Fibroblast of skin of scalp (primary cell): Measurements from ENCODE around the gene ICOSLG.
"Not testable (repeated sequence)": the region's sequence is repeated elsewhere in the genome, so short reads cannot be mapped to it uniquely, and the experiment has no call there.

Experiments
- DNase-seq: peaks from one replicate; pipeline ENCODE4 v3.0.0-alpha.2; 2013

ICOSLG gene

DNA sequence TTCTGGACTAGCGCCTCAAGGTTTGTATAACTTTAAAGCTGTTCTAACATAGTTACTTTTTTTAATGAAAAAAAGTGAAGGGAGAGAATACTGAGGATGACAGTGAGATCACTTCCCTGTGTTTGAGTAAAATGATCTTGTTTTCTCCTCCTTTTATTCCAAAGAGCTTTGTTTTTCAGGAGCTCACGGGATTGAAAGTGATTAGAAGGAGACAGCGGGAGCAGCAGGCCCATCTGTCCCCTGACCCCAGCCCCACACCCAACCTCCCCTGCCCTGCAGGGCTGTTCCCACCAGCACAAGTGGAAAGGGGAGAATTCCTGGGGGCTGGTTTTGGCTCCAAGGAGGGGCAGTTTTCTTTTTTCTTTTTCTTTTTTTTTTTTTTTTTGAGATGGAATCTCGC is 23.0 kb upstream of the ICOSLG start:
- no peak for DNase-seq

DNA sequence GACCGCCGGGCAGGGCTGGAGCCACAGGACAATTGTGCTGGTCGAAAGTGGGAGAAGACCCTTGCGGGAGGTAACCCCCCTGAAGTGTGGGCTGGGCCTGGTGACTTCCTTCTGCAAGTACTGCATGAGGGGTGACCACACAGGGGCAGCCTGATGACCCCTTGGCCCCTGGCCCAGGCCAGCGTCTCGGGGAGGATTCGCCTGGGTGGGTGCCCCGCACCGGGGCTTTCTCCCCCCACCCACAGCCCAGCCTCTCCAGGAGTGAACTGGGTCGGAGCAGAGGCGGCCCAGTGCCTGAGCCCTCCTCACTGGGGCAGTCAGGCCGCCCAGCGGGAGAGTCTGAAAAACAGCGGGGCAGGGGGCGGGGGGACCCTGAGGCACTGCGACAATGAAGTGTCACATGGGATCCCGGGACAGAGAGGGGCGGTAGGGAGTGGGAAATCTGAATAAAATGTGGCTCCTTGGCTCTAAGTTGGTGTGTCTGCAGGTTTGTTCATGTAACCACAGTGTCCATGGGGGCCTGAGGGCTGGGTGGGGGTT is 22.5 kb upstream of the ICOSLG start:
- no peak for DNase-seq

DNA sequence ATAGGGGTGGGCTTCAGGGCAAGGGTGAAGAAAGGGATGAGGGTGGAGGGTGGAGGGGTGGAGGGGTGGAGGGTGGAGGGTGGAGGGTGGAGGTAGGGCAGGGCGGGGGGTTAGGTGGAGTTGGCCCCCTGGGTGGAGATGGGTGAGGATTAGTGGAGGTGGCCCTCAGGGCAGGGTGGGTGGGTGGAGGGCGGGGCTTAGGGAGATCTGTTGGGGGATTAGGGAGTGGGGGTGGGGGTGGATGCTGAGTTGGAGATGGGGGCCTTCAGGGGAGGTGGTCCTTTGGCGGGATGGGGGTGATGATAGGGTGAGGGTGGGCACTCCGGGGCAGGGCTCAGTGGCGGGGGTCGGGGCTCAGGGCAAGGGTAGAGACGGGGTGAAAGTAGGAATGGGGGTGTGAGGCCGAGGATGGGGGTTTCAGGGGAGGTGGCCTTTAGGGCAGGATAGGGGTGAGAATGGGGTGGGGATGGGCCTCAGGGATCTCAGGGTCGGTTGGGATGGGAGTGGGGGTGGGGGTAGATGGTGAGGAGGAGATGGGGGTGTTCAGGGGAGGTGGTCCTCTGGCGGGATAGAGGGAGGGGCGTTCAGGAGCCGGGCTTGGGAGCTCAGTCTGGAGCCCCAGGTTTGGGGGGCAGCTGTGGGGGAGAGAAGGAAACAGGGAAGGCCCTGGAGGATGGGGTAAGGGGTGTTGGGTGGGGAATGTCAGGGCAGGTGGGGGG is 21.8 kb upstream of the ICOSLG start:
- no peak for DNase-seq

DNA sequence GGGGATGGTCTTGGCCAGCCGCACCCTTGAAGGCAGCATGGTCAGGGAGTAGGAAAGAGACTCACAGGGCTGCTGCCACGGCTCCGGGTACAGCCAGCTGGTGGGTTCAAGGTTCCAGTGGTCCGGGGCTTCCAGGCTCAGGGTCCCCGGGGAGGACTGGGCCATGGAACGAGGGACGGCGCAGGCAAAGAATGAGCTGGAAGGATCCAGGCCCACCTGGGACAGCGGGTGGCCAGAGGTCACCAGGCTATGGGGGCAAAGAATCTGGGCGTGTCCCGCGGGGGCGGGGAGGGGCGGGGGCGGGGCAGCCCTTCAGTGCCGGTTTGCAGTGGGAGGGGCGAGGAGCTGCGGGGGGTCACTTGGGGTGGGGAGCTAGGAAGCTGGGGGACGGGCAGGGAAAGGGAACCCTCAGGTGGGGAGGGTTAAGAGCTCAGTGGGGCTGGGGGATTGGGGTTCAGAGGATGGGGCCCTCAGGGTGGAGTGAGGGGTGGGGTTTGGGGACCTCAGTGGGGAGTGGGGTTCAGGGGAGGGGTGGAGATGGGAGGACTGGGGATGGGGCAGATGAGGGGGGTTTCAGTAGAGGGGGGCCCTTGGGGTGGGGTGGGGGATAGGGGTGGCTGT is 21.0 kb upstream of the ICOSLG start, which contains the start of gene DNMT3L:
Gene DNMT3L (minus strand): TSS at position 223 of the 621 bp plus-strand sequence. CDS start 638 bp downstream, outside the sequence.
- no peak for DNase-seq

DNA sequence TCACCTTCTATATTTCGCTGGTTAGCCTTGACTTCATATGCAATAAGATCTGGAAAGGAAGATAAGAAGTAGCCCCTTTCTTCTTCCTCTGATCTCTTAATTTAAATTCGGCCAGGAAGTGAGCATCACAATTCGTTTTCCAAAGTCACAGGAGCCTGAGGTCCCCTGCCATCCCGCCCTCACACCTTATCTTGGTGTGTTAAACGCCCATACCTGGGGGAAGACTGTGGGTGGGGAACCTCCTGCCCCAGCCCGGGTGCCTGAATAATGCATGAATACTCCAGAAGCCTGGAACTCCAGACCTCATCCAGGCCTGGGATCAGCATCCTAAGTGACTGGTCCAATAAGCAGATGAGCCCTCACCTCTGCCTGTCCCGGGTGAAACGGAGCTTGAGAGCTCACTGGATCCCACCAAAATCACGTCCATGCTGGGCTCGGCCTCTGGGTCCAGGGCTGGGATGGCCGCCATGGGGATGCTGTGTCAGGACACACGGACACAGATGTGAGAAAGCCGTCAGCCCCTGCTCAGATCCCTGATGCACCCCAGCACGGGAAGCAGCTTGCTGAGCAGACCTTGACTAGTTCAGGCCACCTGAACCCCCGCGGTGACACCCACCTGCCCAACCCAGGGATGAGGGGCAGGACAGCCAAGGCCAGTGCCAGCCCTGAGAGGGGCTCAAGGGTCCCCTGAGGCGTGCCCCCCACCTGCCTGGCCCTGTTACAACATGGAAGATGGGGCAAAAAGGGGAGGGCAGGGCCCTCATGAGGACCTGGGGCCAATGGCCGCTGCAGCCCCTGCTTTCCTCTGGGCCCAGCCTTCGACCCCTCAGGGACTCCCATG is 20.3 kb upstream of the ICOSLG start:
- DNase-seq, result no peak

DNA sequence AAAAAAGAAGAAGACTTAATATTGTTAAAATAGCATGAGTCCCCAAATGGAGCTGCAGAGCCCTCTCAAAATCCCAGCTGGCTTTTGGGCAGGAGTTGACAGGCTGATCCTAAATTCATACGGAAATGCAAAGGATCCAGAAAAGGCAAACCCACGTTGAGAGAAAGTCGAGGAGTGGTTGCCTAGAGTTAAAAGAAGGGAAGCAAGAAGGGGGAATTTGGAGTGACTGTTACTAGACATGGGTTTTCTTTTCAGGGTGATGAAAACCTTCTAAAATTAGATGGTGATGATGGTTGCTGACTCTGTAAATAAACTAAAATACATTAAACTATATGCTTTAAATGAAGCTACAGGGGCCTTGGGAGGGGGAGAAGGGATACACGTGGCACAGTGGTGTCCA is 19.3 kb upstream of the ICOSLG start:
- DNase-seq, result no peak

DNA sequence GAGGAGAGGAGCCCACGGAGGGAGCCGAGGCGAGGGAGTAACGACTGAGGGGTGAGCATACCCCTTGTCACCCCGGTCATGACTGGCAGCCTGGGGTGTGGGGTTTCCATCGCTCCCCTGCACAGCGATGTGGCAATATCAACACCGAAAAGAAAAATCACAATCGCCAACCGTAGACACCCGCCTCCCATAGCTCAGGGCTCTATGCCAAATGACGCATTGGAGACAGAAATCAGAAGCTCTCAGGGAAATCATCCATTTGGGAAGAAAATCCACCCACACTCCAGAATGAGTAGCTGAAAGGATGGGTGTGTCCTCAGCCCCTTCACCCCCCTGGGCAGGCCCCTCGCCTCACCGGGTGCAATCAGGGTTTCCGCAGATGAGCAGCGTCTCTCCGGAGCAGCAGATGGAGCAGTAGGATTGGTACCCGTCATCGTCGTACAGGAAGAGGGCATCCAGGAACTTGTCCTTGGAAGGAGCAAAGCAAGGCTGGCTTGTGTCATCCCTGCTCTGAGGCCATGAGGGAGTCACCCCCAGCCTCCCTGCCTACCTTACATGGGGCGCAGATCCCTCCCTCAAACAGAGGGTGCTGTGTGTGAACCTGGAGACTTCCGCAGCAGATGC is 18.5 kb upstream of the ICOSLG start:
- no peak for DNase-seq

DNA sequence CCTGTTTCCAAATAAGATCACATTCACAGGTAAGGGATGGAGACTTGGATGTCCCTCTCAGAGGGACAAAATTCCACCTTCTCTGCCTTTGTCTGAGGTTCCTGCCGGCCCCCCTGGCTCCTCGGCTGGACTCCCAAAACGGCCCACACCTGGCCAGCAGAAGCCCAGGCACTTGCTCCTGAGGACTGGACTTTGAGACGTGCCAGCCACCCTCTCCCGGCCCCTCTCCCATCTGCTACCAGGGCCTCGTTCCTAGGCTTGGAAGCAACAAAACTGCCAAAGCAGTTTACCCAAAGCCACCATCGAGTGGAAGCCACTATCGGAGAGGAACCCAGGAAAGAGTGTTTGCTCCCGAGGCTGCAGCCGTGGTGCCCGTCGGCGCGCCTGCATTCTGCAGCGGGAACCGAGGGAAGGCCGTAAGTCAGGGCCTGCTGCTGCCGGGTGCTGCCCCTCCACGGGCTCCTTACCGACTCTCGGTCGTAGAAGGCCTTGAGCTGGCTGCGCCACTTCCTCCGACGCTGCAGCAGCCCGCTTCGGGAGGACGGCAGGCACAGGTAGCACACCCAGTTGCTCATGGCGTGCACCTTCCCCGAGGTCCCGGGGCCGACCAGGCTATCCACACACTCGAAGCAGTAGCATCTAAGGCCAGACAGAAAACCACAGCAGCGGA is 17.4 kb upstream of the ICOSLG start:
- no peak for DNase-seq

DNA sequence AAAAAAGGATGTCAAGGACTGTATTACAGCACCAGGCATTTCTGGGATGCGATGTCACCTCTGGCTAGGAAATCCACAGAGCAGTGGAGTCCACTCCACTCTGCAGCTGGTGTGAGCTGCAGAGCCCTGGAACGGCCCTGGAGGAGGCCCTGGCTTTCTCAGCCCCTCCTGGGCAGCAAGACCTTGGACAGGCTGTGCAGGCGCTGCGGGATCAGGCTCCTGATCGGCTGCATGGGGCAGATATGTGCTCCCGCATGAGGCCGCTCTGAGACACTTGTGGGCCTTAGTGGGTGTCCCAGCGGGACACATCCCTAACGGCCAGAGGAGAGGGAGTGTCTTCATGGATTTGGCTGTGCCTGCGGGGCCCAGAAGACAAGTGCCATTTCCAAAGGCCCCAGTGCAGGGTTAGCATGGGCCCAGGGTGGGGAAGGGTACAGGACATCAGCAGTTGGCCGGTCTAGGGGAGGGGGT is 14.8 kb upstream of the ICOSLG start:
- peak; percentile 14 for DNase-seq

DNA sequence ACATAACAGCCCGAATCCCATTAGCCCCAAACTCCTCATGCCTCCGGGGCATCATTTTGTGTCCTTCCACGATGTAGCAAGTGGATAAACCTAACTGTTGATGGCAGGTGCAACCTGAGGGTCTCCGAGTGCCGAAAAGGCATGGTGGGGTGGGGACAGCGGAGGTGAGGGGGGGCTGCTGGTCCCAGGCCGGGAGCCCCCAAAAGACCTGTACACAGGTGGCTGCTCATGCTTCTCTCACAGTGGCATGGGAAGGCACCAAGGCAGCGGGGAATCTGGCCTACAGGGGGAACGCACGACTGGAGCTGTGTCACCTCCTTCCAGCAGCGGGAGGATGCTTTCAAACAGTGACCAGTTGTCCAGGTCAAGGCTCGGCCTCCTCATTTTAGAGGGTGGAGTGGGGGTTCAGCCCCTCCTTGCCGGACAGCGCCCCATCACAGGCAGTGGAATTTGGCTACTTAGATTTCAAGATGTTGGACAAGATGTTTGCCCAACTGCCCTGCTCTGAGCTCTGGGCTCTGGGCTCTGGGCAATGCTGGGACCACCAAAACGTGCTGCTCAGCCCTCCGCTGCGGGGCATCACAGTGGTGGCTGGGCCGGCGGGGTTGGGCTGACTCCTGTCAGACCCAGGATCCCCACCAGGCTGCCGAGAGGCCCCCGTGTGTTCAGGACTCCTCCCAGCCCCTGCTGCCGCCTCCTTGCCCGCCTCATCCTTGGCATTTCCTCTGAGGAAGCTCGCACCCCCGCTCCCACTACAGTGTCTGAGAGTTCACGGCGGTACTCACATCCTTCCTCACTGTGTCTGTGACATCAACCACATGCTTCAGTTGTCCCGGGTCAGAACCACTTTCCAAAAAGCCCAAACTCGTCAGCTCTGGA is 13.3 kb upstream of the ICOSLG start:
- DNase-seq, result no peak

DNA sequence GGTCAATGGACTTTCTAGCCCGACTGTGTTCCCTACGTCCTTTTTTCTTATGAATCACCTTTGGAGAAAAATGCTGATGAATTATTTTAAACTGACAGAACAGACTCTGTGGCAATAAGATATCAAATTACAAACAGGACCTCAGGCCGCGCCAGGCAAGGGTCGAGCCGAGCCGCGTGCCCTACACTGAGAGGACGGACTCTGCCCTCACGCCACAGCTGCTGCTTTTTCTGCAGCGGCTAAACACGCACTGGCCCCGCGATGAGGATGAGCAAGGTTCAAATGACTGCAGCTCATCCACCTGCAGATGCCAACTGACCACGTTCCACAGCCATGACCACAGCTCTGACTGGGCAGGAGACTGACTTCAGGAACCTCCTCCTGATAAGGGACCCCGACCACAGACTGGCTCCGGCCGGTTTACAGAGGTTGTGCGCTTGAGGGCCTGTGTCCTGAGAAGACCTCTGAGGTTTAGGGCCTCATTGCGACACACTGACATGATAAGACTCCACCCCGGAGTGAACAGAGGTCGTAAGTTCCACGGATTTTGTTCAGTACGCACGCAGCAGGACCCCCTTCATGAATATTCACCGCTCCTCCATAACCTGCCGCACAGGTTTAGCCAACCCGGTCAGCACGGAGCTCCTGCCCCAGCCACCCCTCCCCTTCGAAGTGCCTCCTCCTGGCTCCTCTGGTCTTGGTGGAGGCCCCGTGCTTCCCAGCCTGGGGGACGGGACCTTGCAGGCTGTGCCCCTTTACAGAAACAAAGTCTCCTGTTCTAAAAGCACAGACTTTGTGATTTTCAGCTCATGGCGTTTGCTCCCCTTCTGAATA is 8.7 kb upstream of the ICOSLG start:
- DNase-seq, result not testable (repeated sequence)

DNA sequence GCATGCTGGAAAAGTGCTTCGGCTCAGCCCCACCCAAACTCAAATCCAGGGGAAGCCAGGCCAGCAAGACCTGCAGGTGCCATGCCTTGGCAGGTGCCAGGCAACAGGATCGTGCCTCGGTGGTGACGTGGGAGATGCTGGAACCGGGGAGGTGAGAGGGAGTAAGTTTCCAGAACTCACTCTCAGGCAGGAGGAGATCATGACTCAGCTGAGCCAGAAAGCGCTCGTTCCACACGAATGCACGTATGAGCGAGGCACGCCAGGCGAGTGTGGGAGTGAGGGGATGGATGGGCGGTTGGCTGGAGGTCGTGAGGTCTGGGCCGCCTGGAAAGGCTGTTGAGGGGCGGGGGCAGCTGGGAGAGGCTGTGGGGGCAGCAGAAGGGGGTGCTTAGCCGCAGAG is 7.2 kb upstream of the ICOSLG start:
- DNase-seq, result not testable (repeated sequence)

DNA sequence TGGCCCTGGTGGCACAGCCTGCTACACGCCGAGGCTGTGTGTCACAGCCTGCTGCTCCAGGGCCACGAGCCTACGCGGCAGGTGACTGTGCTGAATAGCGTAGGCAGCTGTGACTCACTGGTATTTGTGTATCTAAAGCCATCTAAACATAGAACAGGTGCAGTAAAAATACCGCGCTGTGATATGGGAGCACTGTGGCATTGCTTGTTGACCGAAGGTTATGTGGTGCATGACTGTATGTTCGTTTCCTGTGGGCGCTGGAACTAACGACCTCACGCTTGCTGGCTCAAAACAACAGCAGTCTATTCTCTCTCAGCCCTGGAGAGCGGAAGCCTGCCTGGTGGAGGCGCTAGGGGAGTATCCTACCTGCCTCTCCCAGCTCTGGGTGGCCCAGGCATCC is 3.2 kb upstream of the ICOSLG start:
- not testable (repeated sequence) for DNase-seq

DNA sequence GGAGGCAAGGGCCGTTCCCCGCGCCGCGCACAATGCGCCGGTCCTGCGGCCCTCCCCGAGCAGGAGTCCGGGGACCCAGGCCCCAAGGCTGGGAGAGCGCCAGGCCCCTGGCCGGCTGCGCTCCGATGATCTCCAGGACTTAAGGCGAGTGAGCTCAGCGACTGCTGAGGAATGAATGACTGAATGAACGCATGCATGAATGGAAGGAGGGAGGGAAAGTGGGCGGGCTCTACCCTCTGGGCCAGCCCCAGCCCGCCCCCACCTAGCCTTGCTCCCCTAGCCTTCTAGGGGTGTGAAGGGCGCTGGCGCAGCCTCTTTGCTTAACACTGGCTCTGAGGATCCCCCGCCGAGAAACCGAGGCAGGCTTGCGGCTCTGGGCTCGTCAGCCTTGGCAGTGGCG is 538 bp upstream of the ICOSLG start:
- not testable (repeated sequence) for DNase-seq

DNA sequence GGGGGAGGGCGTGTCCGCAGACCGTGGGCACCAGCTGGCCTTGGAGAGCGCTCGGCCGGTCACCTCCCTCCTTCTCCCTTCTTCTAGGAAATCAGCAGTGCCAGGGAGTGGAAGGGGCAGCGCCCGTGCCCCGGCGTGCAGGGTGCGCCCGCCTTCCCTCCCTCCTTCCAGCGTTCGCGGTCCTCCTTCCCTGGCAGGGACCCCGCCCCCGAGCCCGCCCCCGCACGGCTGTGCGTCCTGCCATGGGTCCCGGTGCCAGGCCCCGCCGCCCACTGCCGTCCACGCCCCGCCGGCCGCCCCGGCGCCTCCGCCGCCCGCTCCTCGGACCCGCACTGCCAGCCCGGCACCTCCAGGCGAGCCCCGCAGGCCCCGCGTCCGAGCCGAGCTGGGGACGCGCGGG is 390 bp downstream of the ICOSLG start:
- not testable (repeated sequence) for DNase-seq

DNA sequence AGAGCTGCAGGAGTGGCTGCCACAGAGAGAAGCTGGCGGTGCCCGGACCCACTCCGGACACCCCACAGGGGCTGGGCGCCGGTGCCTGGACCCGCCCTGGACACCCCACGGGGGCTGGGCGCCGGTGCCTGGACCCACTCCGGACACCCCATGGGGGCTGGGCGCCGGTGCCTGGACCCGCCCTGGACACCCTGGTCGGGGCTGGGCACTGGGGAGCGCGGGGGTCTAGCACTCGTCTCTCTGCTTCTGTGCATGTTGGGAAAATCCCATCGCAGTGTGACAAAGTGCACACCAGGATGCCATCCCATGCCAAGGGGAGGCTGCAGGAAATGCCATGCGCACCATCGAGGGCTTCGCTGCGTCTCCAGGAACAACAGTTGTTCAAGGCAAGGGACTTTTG is 11.2 kb downstream of the ICOSLG start:
- not testable (repeated sequence) for DNase-seq

DNA sequence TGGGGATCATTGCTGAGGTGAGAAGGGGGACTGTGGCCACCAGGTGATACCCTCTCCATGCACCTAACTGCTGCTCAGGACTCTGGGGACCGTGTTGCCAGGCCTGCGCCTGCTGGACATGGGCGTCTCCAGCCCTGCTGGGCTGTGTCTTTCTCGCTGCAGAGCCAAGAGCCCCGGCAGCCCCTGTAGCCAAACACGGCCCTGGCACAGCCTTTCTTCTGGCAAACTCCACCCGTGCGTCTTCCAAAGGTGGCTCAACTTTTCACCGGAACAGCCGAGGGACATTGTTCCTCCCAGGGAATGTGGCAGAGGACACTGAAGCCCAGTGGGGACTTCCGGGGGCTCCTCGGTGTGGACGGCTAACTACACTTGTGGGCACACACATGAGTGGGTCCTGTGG is 12.6 kb downstream of the ICOSLG start:
- not testable (repeated sequence) for DNase-seq

DNA sequence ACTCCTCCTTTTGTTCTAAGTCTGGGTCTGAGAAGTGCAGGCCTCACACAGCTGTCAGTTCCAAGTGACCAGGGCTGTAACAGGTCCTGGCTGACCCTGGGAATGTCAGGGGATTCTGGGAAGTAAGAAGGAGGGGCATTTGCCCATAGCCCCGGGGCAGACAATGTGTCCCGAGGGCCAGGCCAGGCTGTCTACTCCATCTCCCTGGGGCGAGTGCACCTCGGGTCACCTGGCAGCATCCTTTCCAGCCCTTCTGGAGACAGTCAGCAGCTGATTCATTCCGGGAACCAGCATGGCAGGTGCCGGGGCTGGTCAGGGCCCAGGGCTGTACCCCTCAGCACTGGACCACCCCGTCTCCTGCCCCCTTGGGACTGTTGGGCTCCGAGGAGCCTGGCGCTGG is 13.1 kb downstream of the ICOSLG start:
- not testable (repeated sequence) for DNase-seq

DNA sequence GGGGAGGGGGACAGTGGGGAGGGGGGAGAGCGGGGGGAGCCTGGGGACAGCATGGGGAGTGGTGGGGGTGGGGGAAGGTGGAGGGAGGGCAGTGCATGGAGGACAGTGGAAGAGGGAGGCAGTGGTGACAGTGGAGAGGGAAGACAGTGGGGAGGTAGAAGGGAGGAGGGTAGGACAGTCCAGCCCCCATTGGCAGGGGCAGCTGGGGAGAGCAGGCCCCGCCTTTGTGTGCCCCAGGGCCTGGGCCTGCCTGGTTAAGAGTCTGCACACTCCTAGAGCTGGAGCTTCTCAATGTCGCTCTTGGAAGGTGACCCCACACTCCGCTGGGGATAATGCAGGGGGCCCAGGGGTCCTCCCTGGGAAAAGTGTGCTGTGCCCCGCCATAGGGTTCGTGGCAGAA is 15.1 kb downstream of the ICOSLG start:
- not testable (repeated sequence) for DNase-seq

DNA sequence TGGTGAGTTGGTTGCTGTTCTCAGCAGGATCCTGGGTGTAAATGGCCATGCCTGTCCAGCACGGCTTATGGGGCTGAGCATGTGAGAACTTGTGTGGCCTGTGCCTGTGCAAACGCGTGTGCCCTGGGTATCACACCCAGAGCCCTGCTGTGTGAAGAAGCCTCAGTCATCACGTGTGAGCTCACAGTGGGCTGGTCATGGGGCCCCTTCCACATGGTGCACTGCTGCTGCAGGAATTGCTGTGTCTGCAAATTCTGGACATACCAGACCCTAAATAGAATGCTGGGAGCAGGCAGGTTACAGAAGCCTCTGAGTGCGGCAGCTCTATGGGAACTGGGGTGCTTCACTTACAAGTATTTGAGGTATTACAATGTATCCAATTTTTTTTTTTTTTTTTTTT is 17.4 kb downstream of the ICOSLG start:
- DNase-seq, result not testable (repeated sequence)
